Measurements from ENCODE around the gene IL4. TPM values are rescaled to one million over a fixed set of nuclear protein-coding genes. Genes with fewer than 3 reads are reported as not detected.

IL4 gene
- total RNA-seq, 1 experiment from 2014 or later, result not detected

GRCh38 chr5:132688536-132689339 lies 14.9 kb downstream of the IL4 start:
- TF ChIP-seq ERG (CRISPR knock-in tag; IDR thresholded peaks at IDR 0.05) (no peak), EMX1 (CRISPR knock-in tag; IDR thresholded peaks at IDR 0.05) (no peak), MYBL2 (CRISPR knock-in tag; IDR thresholded peaks at IDR 0.05) (no peak), SP1 (CRISPR knock-in tag; conservative IDR thresholded peaks at IDR 0.05) (no peak), ZNF416 (CRISPR knock-in tag; IDR thresholded peaks at IDR 0.05) (no peak), ZNF281 (CRISPR knock-in tag; IDR thresholded peaks at IDR 0.05) (no peak), E2F4 (CRISPR knock-in tag; IDR thresholded peaks at IDR 0.05; ENCODE audit: borderline replicate concordance, low read depth) (no peak), FOXP1 (CRISPR knock-in tag; IDR thresholded peaks at IDR 0.05; ENCODE audit: borderline replicate concordance) (no peak), ZNF423 (CRISPR knock-in tag; IDR thresholded peaks at IDR 0.05) (no peak), CBFB (CRISPR knock-in tag; IDR thresholded peaks at IDR 0.05; ENCODE audit: low read depth) (no peak), NR3C1 (CRISPR knock-in tag; conservative IDR thresholded peaks at IDR 0.05; ENCODE audit: low read depth) (no peak), ZNF138 (CRISPR knock-in tag; conservative IDR thresholded peaks at IDR 0.05) (no peak), SMAD3 (CRISPR knock-in tag; IDR thresholded peaks at IDR 0.05; ENCODE audit: borderline replicate concordance) (no peak), ZMAT4 (CRISPR knock-in tag; IDR thresholded peaks at IDR 0.05) (no peak), TEAD1 (CRISPR knock-in tag; IDR thresholded peaks at IDR 0.05) (no peak), ETV6 (CRISPR knock-in tag; IDR thresholded peaks at IDR 0.05) (no peak), USF1 (CRISPR knock-in tag; IDR thresholded peaks at IDR 0.05) (no peak)
- Mint-ChIP-seq H3K4me1 (no peaks in the 10 kb centered on the region), H3K27ac (0 out of 2 replicates have a peak overlapping the region, but pooled peaks have one; percentile 3), H3K4me3 (no peak overlapping the region), H3K27me3 (ENCODE audit: low read depth) (no peaks in the 10 kb centered on the region), H3K9me3 (peaks cover 3% of the 10 kb centered on the region; the same call in 1 of the 2 replicates), H3K36me3 (no peaks in the 10 kb centered on the region)
- DNase-seq (ENCODE audit: low spot score), result no peak
- ChIA-PET POLR2A (interaction anchor here (0.6 kb wide), 1 partner anchor 288 kb away, joined by 5 read pairs; no protein-coding TSS in a partner anchor), CTCF (interaction anchor here (1.6 kb wide), 1 partner anchor 11 kb away, joined by 7 read pairs; no protein-coding TSS in a partner anchor)
- no peak for ATAC-seq

GRCh38 chr5:132689513-132689912 lies 15.7 kb downstream of the IL4 start:
- Mint-ChIP-seq H3K4me1 (no peaks in the 10 kb centered on the region), H3K36me3 (no peaks in the 10 kb centered on the region), H3K27ac (no peak overlapping the region; the same call in 1 of the 2 replicates), H3K9me3 (peaks cover 3% of the 10 kb centered on the region; the same call in 1 of the 2 replicates), H3K4me3 (no peak overlapping the region), H3K27me3 (ENCODE audit: low read depth) (no peaks in the 10 kb centered on the region)
- ATAC-seq (no peak), DNase-seq (ENCODE audit: low spot score) (no peak)
- ChIA-PET POLR2A (no interaction called here), CTCF (interaction anchor here (1.6 kb wide), 1 partner anchor 12 kb away, joined by 7 read pairs; no protein-coding TSS in a partner anchor)
- TF ChIP-seq MYBL2 (CRISPR knock-in tag; IDR thresholded peaks at IDR 0.05) (no peak), TEAD4 (CRISPR knock-in tag; IDR thresholded peaks at IDR 0.05) (no peak), ELF4 (CRISPR knock-in tag; IDR thresholded peaks at IDR 0.05; ENCODE audit: low read depth) (no peak), ATF3 (CRISPR knock-in tag; conservative IDR thresholded peaks at IDR 0.05) (no peak), E2F1 (CRISPR knock-in tag; IDR thresholded peaks at IDR 0.05) (no peak), ZNF416 (CRISPR knock-in tag; IDR thresholded peaks at IDR 0.05) (no peak), ZNF532 (CRISPR knock-in tag; IDR thresholded peaks at IDR 0.05; ENCODE audit: borderline replicate concordance) (no peak)

Measured in WTC11 (cell line).